ENCODE data around the gene LRP8. TPM values are rescaled to one million over a fixed set of nuclear protein-coding genes. Genes with fewer than 3 reads are reported as not detected.

LRP8 gene
- total and polyA plus RNA-seq, 9 of the 15 experiments (the other 6 are each of a cell fraction or from before 2014, with no cell fraction given) = 7.1 to 56.1 (median 31.3) TPM

DNA sequence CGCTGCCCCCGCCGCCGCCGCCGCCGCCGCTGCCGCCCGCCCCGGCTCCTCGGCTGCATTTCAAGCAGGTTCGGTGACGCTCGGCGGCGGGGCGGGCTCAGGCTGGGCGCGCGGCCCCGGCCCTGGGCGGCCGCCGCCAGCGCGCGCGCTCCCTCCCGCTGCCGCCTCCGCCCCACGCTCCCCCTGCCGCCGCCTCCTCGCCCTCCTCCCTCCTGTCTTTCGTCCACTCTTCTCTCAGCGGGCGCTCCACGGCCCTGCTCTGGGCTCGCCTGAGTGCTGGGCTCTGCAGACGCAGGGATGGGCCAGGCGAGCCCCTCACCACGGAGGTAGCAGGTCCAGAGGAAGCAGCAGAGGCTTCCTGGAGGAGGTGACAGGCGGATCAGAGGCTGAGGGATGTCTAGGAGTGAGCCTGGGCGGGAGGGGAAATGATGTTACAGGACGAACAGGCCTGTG, at the start of gene LRP8 (continued):
- TF ChIP-seq E2F6 (IDR thresholded peaks at IDR 0.05; ENCODE audit: borderline replicate concordance in 1 of 2, extremely low read depth in 1 of 2, insufficient read depth in 1 of 2, insufficient read length in 1 of 2, low read depth in 1 of 2, low read length in 1 of 2, poor library complexity in 1 of 2, severe bottlenecking in 1 of 2) (peak in 1 of 2 experiments; percentile 28), POLR3A (IDR thresholded peaks at IDR 0.05; ENCODE audit: borderline replicate concordance, extremely low read depth, insufficient read depth, insufficient read length) (no peak), BCOR (IDR thresholded peaks at IDR 0.05) (peak; percentile 85), LARP7 (IDR thresholded peaks at IDR 0.05) (0 out of 2 replicates have a peak, but pooled peaks have one; percentile 62), HMGN3 (IDR thresholded peaks at IDR 0.05; ENCODE audit: borderline replicate concordance, extremely low read depth, insufficient read length, low read depth, low read length) (peak; percentile 60), FOXJ2 (tag; IDR thresholded peaks at IDR 0.05) (no peak), SAP30 (IDR thresholded peaks at IDR 0.05; ENCODE audit: borderline replicate concordance, insufficient read depth, low read depth, low read length, poor library complexity, severe bottlenecking) (no peak), KDM5B (IDR thresholded peaks at IDR 0.05; ENCODE audit: insufficient replicate concordance, low read depth, low read length) (no peak), RHOXF2B (CRISPR knock-in tag; conservative IDR thresholded peaks at IDR 0.05) (no peak), ZBTB26 (CRISPR knock-in tag; IDR thresholded peaks at IDR 0.05) (no peak), MTA1 (IDR thresholded peaks at IDR 0.05; ENCODE audit: borderline replicate concordance) (0 out of 2 replicates have a peak, but pooled peaks have one; percentile 22), KAT8 (IDR thresholded peaks at IDR 0.05; ENCODE audit: low read depth) (no peak)

All from K562 (cell line).